GM18868 (cell line): ENCODE results near the gene MARS1.
"Not testable (repeated sequence)": the region's sequence is repeated elsewhere in the genome, so short reads cannot be mapped to it uniquely, and the experiment has no call there.

Source experiments
- ATAC-seq: cut with Tn5 transposase; IDR thresholded peaks from one replicate; pipeline ENCODE4 v1.9.1; 2021; ENCODE audit warnings: mild to moderate bottlenecking, moderate library complexity; ENCODE audit not compliant: unreplicated experiment

Gene MARS1

GRCh38 chr12:57489157-57489641 is 1.3 kb downstream of the MARS1 start:
- no peak for ATAC-seq

- ATAC-seq = no peak
These were observed 2.3 kb downstream of the MARS1 start for GRCh38 chr12:57490126-57490525.

- no peak for ATAC-seq
These were observed 3.8 kb downstream of the MARS1 start for GRCh38 chr12:57491393-57492280.

- not testable (repeated sequence) for ATAC-seq
These were observed 7.3 kb downstream of the MARS1 start for GRCh38 chr12:57495051-57495701.

- no peak for ATAC-seq
These were observed 9.0 kb downstream of the MARS1 start for GRCh38 chr12:57496822-57497221.

GRCh38 chr12:57497223-57498131 is 9.6 kb downstream of the MARS1 start:
- no peak for ATAC-seq

- ATAC-seq = no peak
These were observed 10.2 kb downstream of the MARS1 start for GRCh38 chr12:57498132-57498502.

GRCh38 chr12:57498571-57498970 is 10.7 kb downstream of the MARS1 start:
- ATAC-seq = no peak

GRCh38 chr12:57500213-57500612 is 12.3 kb downstream of the MARS1 start:
- no peak for ATAC-seq

GRCh38 chr12:57502311-57502969 is 14.6 kb downstream of the MARS1 start:
- ATAC-seq = not testable (repeated sequence)

GRCh38 chr12:57506541-57506940 is 18.7 kb downstream of the MARS1 start:
- not testable (repeated sequence) for ATAC-seq

- not testable (repeated sequence) for ATAC-seq
These were observed 19.9 kb downstream of the MARS1 start for GRCh38 chr12:57507796-57508195.

GRCh38 chr12:57511161-57511560 is 23.3 kb downstream of the MARS1 start:
- ATAC-seq = no peak

GRCh38 chr12:57511588-57512325 is 23.9 kb downstream of the MARS1 start:
- no peak for ATAC-seq

GRCh38 chr12:57512665-57513064 is 24.8 kb downstream of the MARS1 start:
- ATAC-seq = no peak

GRCh38 chr12:57513266-57513665 is 25.4 kb downstream of the MARS1 start:
- ATAC-seq = no peak

- ATAC-seq = not testable (repeated sequence)
These were observed 25.8 kb downstream of the MARS1 start for GRCh38 chr12:57513677-57514076.

GRCh38 chr12:57514246-57514645 is 26.4 kb downstream of the MARS1 start:
- ATAC-seq = not testable (repeated sequence)

- no peak for ATAC-seq
These were observed 27.0 kb downstream of the MARS1 start for GRCh38 chr12:57514720-57515407.
